SK-N-SH treated with all-trans-retinoic acid at 6 μM for 48 hours (cell line): ENCODE measurements around the gene GOLT1A.

Experiments used
- ATAC-seq: fragments of 200-7000 bp; cut with Tn5 transposase; 3 replicates; pipeline ENCODE4 v1.9.1; 2020; ENCODE audit warnings: mild to moderate bottlenecking, moderate library complexity
- ARNTL ChIP-seq: fragments of 450-650 bp; formaldehyde crosslinking; IDR thresholded peaks from 2 replicates; pipeline ENCODE4 v1.5.0; 2020; ENCODE audit warnings: low read depth, mild to moderate bottlenecking, moderate library complexity, borderline replicate concordance
- BACH2 ChIP-seq: fragments of 250-450 bp; sonication (Bioruptor Pico); IDR thresholded peaks from 2 replicates; pipeline ENCODE4 v1.9.0; 2021; ENCODE audit warnings: mild to moderate bottlenecking, borderline replicate concordance
- CREB5 ChIP-seq: fragments of 250-450 bp; sonication (Bioruptor Pico); IDR thresholded peaks from 2 replicates; pipeline ENCODE4 v1.5.1; 2020; ENCODE audit warnings: low read depth, mild to moderate bottlenecking, moderate library complexity
- CSDC2 ChIP-seq: fragments of 250-450 bp; sonication (Bioruptor Pico); IDR thresholded peaks from 2 replicates; pipeline ENCODE4 v1.5.0; 2020; ENCODE audit warnings: mild to moderate bottlenecking, moderate library complexity
- CSRNP3 ChIP-seq: fragments of 250-450 bp; sonication (Bioruptor Pico); IDR thresholded peaks from 2 replicates; pipeline ENCODE4 v1.5.1; 2021; ENCODE audit warnings: mild to moderate bottlenecking, moderate library complexity
- ESRRG ChIP-seq: fragments of 250-450 bp; sonication (Bioruptor Pico); IDR thresholded peaks from 2 replicates; pipeline ENCODE4 v1.6.1; 2021; ENCODE audit warnings: mild to moderate bottlenecking
- GLIS3 ChIP-seq: fragments of 250-450 bp; sonication (Bioruptor Pico); IDR thresholded peaks from 2 replicates; pipeline ENCODE4 v1.5.0; 2020; ENCODE audit warnings: mild to moderate bottlenecking, moderate library complexity
- ISL1 ChIP-seq: fragments of 250-450 bp; sonication (Bioruptor Pico); IDR thresholded peaks from 2 replicates; pipeline ENCODE4 v2.1.2; 2022; ENCODE audit warnings: mild to moderate bottlenecking, moderate library complexity
- OSR1 ChIP-seq: fragments of 250-450 bp; sonication (Bioruptor Pico); IDR thresholded peaks from 2 replicates; pipeline ENCODE4 v1.8.0; 2022; ENCODE audit warnings: moderate library complexity, mild to moderate bottlenecking, inconsistent platforms
- POU6F1 ChIP-seq: fragments of 250-450 bp; sonication (Bioruptor Pico); IDR thresholded peaks from 2 replicates; pipeline ENCODE4 v1.8.0; 2021; ENCODE audit warnings: low read depth, mild to moderate bottlenecking, moderate library complexity, borderline replicate concordance
- PPARA ChIP-seq: fragments of 250-450 bp; sonication (Bioruptor Pico); IDR thresholded peaks from 2 replicates; pipeline ENCODE4 v1.5.0; 2020; ENCODE audit warnings: mild to moderate bottlenecking, borderline replicate concordance
- RARB ChIP-seq: fragments of 250-450 bp; sonication (Bioruptor Pico); IDR thresholded peaks from 2 replicates; pipeline ENCODE4 v1.8.0; 2021; ENCODE audit warnings: mild to moderate bottlenecking, moderate library complexity
- SNAI2 ChIP-seq: fragments of 250-450 bp; sonication (Bioruptor Pico); IDR thresholded peaks from 2 replicates; pipeline ENCODE4 v1.5.0; 2020; ENCODE audit warnings: mild to moderate bottlenecking, moderate library complexity
- TCF4 ChIP-seq: fragments of 250-450 bp; sonication (Bioruptor Pico); IDR thresholded peaks from 2 replicates; pipeline ENCODE4 v1.8.0; 2021; ENCODE audit warnings: mild to moderate bottlenecking, moderate library complexity, borderline replicate concordance
- TOX ChIP-seq: fragments of 250-450 bp; sonication (Bioruptor Pico); IDR thresholded peaks from 2 replicates; pipeline ENCODE4 v1.8.0; 2021; ENCODE audit warnings: mild to moderate bottlenecking, moderate library complexity, borderline replicate concordance
- TSHZ2 ChIP-seq: fragments of 250-450 bp; sonication (Bioruptor Pico); IDR thresholded peaks from 2 replicates; pipeline ENCODE4 v1.5.0; 2020; ENCODE audit warnings: mild to moderate bottlenecking, moderate library complexity
- ZC3H10 ChIP-seq: fragments of 250-450 bp; sonication (Bioruptor Pico); IDR thresholded peaks from 2 replicates; pipeline ENCODE4 v1.5.1; 2021; ENCODE audit warnings: mild to moderate bottlenecking, moderate library complexity
- ZFP3 ChIP-seq: fragments of 250-450 bp; sonication (Bioruptor Pico); IDR thresholded peaks from 2 replicates; pipeline ENCODE4 v1.5.0; 2020; ENCODE audit warnings: mild to moderate bottlenecking, moderate library complexity
- ZFP30 ChIP-seq: fragments of 450-650 bp; formaldehyde crosslinking; IDR thresholded peaks from 2 replicates; pipeline ENCODE4 v1.5.0; 2022; ENCODE audit warnings: mild to moderate bottlenecking, moderate library complexity
- ZNF565 ChIP-seq: fragments of 450-650 bp; formaldehyde crosslinking; conservative IDR thresholded peaks from 2 replicates; pipeline ENCODE4 v1.5.0; 2020; ENCODE audit warnings: low read depth, mild to moderate bottlenecking, moderate library complexity
- ZNF70 ChIP-seq: fragments of 450-650 bp; formaldehyde crosslinking; IDR thresholded peaks from 2 replicates; pipeline ENCODE4 v1.5.0; 2020; ENCODE audit warnings: mild to moderate bottlenecking, moderate library complexity
- ZNF8 ChIP-seq: fragments of 450-650 bp; formaldehyde crosslinking; IDR thresholded peaks from 2 replicates; pipeline ENCODE4 v1.5.0; 2020; ENCODE audit warnings: mild to moderate bottlenecking, moderate library complexity

The GOLT1A gene

GRCh38 chr1:204161609-204162493 is 51.9 kb downstream of the GOLT1A start (continued):
- TF ChIP-seq POU6F1 (CRISPR knock-in tag), result no peak
- TF ChIP-seq CSDC2 (CRISPR knock-in tag), result no peak
- TF ChIP-seq ZNF565 (CRISPR knock-in tag), result no peak

GRCh38 chr1:204157962-204158361 is 55.8 kb downstream of the GOLT1A start:
- no peak for ATAC-seq
- TF ChIP-seq PPARA (CRISPR knock-in tag), result no peak
- TF ChIP-seq ZFP30 (CRISPR knock-in tag), result no peak
- no peak for TF ChIP-seq GLIS3 (CRISPR knock-in tag)
- TF ChIP-seq, all 23 proteins: peak for 0

GRCh38 chr1:204155881-204156280 is 57.9 kb downstream of the GOLT1A start:
- TF ChIP-seq ESRRG (CRISPR knock-in tag) (no peak), TSHZ2 (CRISPR knock-in tag) (no peak), BACH2 (CRISPR knock-in tag) (no peak), TCF4 (no peak), ZC3H10 (CRISPR knock-in tag) (no peak), ZNF70 (CRISPR knock-in tag) (no peak), OSR1 (CRISPR knock-in tag) (no peak), ZFP30 (CRISPR knock-in tag) (no peak), CSDC2 (CRISPR knock-in tag) (no peak), TOX (CRISPR knock-in tag) (no peak), GLIS3 (CRISPR knock-in tag) (no peak), CREB5 (CRISPR knock-in tag) (no peak), ISL1 (CRISPR knock-in tag) (no peak)
- TF ChIP-seq, all 23 proteins: peak for 0
- ATAC-seq, result no peak

GRCh38 chr1:204154568-204155255 is 59.1 kb downstream of the GOLT1A start:
- no peak for ATAC-seq
- no peak for TF ChIP-seq SNAI2 (CRISPR knock-in tag)
- TF ChIP-seq CSDC2 (CRISPR knock-in tag), result no peak
- no peak for TF ChIP-seq OSR1 (CRISPR knock-in tag)
- no peak for TF ChIP-seq RARB (CRISPR knock-in tag)
- TF ChIP-seq ZFP30 (CRISPR knock-in tag), result no peak
- no peak for TF ChIP-seq PPARA (CRISPR knock-in tag)
- no peak for TF ChIP-seq ISL1 (CRISPR knock-in tag)
- TF ChIP-seq POU6F1 (CRISPR knock-in tag), result no peak
- TF ChIP-seq TCF4, result no peak
- no peak for TF ChIP-seq ZC3H10 (CRISPR knock-in tag)
- no peak for TF ChIP-seq ZNF8 (CRISPR knock-in tag)
- no peak for TF ChIP-seq ZFP3 (CRISPR knock-in tag)
- no peak for TF ChIP-seq CSRNP3 (CRISPR knock-in tag)
- TF ChIP-seq TOX (CRISPR knock-in tag), result no peak
- TF ChIP-seq ARNTL (CRISPR knock-in tag), result no peak
- TF ChIP-seq, all 23 proteins: peak for 0
